Glutamatergic neuron (in vitro differentiated cells): ENCODE data around the gene C12orf60. TPM values are rescaled to one million over a fixed set of nuclear protein-coding genes. Genes with fewer than 3 reads are reported as not detected.

Experiments used
- DNase-seq: peaks from one replicate; pipeline ENCODE4 v3.0.0; 2022
- H3K27ac Mint-ChIP-seq: one replicate; pipeline ENCODE4 v1.8.0; 2020; ENCODE audit warnings: mild to moderate bottlenecking, mixed read lengths, inconsistent platforms; ENCODE audit not compliant: unreplicated experiment
- H3K27me3 Mint-ChIP-seq: one replicate; pipeline ENCODE4 v1.8.0; 2020; ENCODE audit warnings: mild to moderate bottlenecking, moderate library complexity, mixed read lengths, inconsistent platforms; ENCODE audit not compliant: unreplicated experiment
- H3K36me3 Mint-ChIP-seq: one replicate; pipeline ENCODE4 v1.8.0; 2020; ENCODE audit warnings: mild to moderate bottlenecking, mixed read lengths, inconsistent platforms; ENCODE audit not compliant: unreplicated experiment
- H3K4me1 Mint-ChIP-seq: one replicate; pipeline ENCODE4 v1.8.0; 2020; ENCODE audit warnings: mild to moderate bottlenecking, low read depth, mixed read lengths, inconsistent platforms; ENCODE audit not compliant: unreplicated experiment
- H3K4me3 Mint-ChIP-seq: one replicate; pipeline ENCODE4 v1.8.0; 2020; ENCODE audit warnings: mild to moderate bottlenecking, mixed read lengths, inconsistent platforms; ENCODE audit not compliant: unreplicated experiment
- H3K9me3 Mint-ChIP-seq: one replicate; pipeline ENCODE4 v1.8.0; 2020; ENCODE audit warnings: mild to moderate bottlenecking, moderate library complexity, mixed read lengths, inconsistent platforms; ENCODE audit not compliant: unreplicated experiment
- CTCF ChIP-seq: fragments of 200-600 bp; sonication (generic); IDR thresholded peaks from one replicate; pipeline ENCODE4 v1.5.0; 2021; ENCODE audit not compliant: partially characterized antibody, unreplicated experiment
- total RNA-seq: library from RNA; stranded (reverse); fragmentation: NEBNext Ultra II Directional; extraction: Animal tissue kit (Norgen Biotek cat#: 25700); gene quantifications from one replicate; pipeline ENCODE4 v1.2.1, GENCODE V29; 2021; ENCODE audit not compliant: unreplicated experiment

The C12orf60 gene
- total RNA-seq, 1 donor from 2014 or later, result 0.88 TPM

GRCh38 chr12:14774074-14774905 lies 29.2 kb upstream of the C12orf60 start:
- Mint-ChIP-seq H3K27ac (peak overlapping the region; percentile 24), H3K4me1 (peaks cover 3% of the 10 kb centered on the region), H3K9me3 (peaks cover 17% of the 10 kb centered on the region), H3K4me3 (peak overlapping the region; percentile 99), H3K36me3 (no peaks in the 10 kb centered on the region), H3K27me3 (peaks cover 10% of the 10 kb centered on the region)
- TF ChIP-seq CTCF, result no peak
- DNase-seq, result peak; percentile 87

- no peaks in the 10 kb centered on the region for H3K36me3 Mint-ChIP-seq
- peak; percentile 29 for DNase-seq
- TF ChIP-seq CTCF, result no peak
- peaks cover 3% of the 10 kb centered on the region for H3K4me1 Mint-ChIP-seq
- H3K4me3 Mint-ChIP-seq, result peak overlapping the region; percentile 99
- H3K27me3 Mint-ChIP-seq, result peaks cover 7% of the 10 kb centered on the region
- peaks cover 14% of the 10 kb centered on the region for H3K9me3 Mint-ChIP-seq
- peak overlapping the region; percentile 39 for H3K27ac Mint-ChIP-seq
Observed at GRCh38 chr12:14774906-14775635, 28.4 kb upstream of the C12orf60 start.

GRCh38 chr12:14775636-14775980 lies 27.9 kb upstream of the C12orf60 start:
- TF ChIP-seq CTCF, result no peak
- no peak overlapping the region for H3K27ac Mint-ChIP-seq
- no peak for DNase-seq
- peaks cover 6% of the 10 kb centered on the region for H3K27me3 Mint-ChIP-seq
- no peak overlapping the region for H3K4me3 Mint-ChIP-seq
- no peaks in the 10 kb centered on the region for H3K36me3 Mint-ChIP-seq
- peaks cover 3% of the 10 kb centered on the region for H3K4me1 Mint-ChIP-seq
- H3K9me3 Mint-ChIP-seq, result peaks cover 10% of the 10 kb centered on the region

GRCh38 chr12:14776236-14776961 lies 27.1 kb upstream of the C12orf60 start:
- Mint-ChIP-seq H3K4me3 (no peak overlapping the region), H3K4me1 (peaks cover 3% of the 10 kb centered on the region), H3K27ac (peak overlapping the region; percentile 39), H3K9me3 (peaks cover 3% of the 10 kb centered on the region), H3K36me3 (no peaks in the 10 kb centered on the region), H3K27me3 (peaks cover 6% of the 10 kb centered on the region)
- DNase-seq, result no peak
- no peak for TF ChIP-seq CTCF
